GM18520 (cell line): Measurements from ENCODE around the gene NUAK1.
"Not testable (repeated sequence)": the region's sequence is repeated elsewhere in the genome, so short reads cannot be mapped to it uniquely, and the experiment has no call there.

ENCODE experiments used
- ATAC-seq: cut with Tn5 transposase; IDR thresholded peaks from one replicate; pipeline ENCODE4 v1.9.1; 2021; ENCODE audit not compliant: unreplicated experiment

NUAK1 gene

GRCh38 chr12:106034316-106034715, 104.4 kb downstream of the NUAK1 start:
- no peak for ATAC-seq

- ATAC-seq, result no peak
Measured at GRCh38 chr12:106033161-106033675, 105.5 kb downstream of the NUAK1 start.

GRCh38 chr12:106032623-106032925, 106.2 kb downstream of the NUAK1 start:
- ATAC-seq, result no peak

- no peak for ATAC-seq
Measured at GRCh38 chr12:106031761-106032622, 106.8 kb downstream of the NUAK1 start.

GRCh38 chr12:106030210-106031071, 108.3 kb downstream of the NUAK1 start:
- ATAC-seq, result no peak

GRCh38 chr12:106029532-106029931, 109.2 kb downstream of the NUAK1 start:
- ATAC-seq, result no peak

GRCh38 chr12:106027911-106028310, 110.8 kb downstream of the NUAK1 start:
- ATAC-seq, result no peak

GRCh38 chr12:106027286-106027685, 111.5 kb downstream of the NUAK1 start:
- no peak for ATAC-seq

GRCh38 chr12:106025129-106025528, 113.6 kb downstream of the NUAK1 start:
- ATAC-seq, result no peak

- no peak for ATAC-seq
Measured at GRCh38 chr12:106023039-106023438, 115.7 kb downstream of the NUAK1 start.

- no peak for ATAC-seq
Measured at GRCh38 chr12:106022568-106023012, 116.2 kb downstream of the NUAK1 start.

- no peak for ATAC-seq
Measured at GRCh38 chr12:106021516-106021915, 117.2 kb downstream of the NUAK1 start.

GRCh38 chr12:106020736-106021135, 118.0 kb downstream of the NUAK1 start:
- no peak for ATAC-seq

GRCh38 chr12:106019144-106019543, 119.6 kb downstream of the NUAK1 start:
- no peak for ATAC-seq

GRCh38 chr12:106018286-106018685, 120.5 kb downstream of the NUAK1 start:
- no peak for ATAC-seq

- ATAC-seq, result not testable (repeated sequence)
Measured at GRCh38 chr12:106016601-106017278, 122.0 kb downstream of the NUAK1 start.

GRCh38 chr12:106015646-106016045, 123.1 kb downstream of the NUAK1 start:
- no peak for ATAC-seq

GRCh38 chr12:106013941-106014340, 124.8 kb downstream of the NUAK1 start:
- ATAC-seq, result no peak
